Cardiac muscle cell (in vitro differentiated cells and primary cell): ENCODE data around the gene IFNA2. TPM values are rescaled to one million over a fixed set of nuclear protein-coding genes. Genes with fewer than 3 reads are reported as not detected.

ENCODE experiments used
- DNase-seq, 2 donors: peaks; one replicate each; pipeline versions ENCODE4 v3.0.0 to v3.0.0-alpha.2; 2010 to 2017; ENCODE audit warnings: low read depth in 1 of 2, low spot score in 1 of 2
- H3K27ac ChIP-seq: fragments of 200-600 bp; sonication (generic); 2 replicates; pipeline ENCODE4 v1.5.1; 2016
- H3K27me3 ChIP-seq: fragments of 200-600 bp; sonication (generic); 2 replicates; pipeline ENCODE4 v1.6.0; 2016; ENCODE audit warnings: control low read depth
- H3K36me3 ChIP-seq: fragments of 200-600 bp; sonication (generic); 2 replicates; pipeline ENCODE4 v1.5.1; 2016; ENCODE audit warnings: control low read depth
- H3K4me1 ChIP-seq: fragments of 200-600 bp; sonication (generic); 2 replicates; pipeline ENCODE4 v1.8.1; 2017; ENCODE audit warnings: low read depth, mild to moderate bottlenecking, mixed run types
- H3K4me3 ChIP-seq: fragments of 200-600 bp; sonication (generic); 2 replicates; pipeline ENCODE4 v1.5.1; 2016; ENCODE audit warnings: mild to moderate bottlenecking
- H3K9me3 ChIP-seq: fragments of 200-600 bp; sonication (generic); 2 replicates; pipeline ENCODE4 v1.5.1; 2017; ENCODE audit warnings: low read depth, mild to moderate bottlenecking, control low read depth
- polyA plus RNA-seq: library from polyadenylated mRNA; unstranded; fragments of >200 nt; fragmentation: Nextera tagmentation; extraction: Ambion mirVana; gene quantifications from 2 replicates; pipeline ENCODE4 v1.2.1, GENCODE V29; 2016
- total RNA-seq: library from RNA; depleted of rRNA; stranded (reverse); fragments of >200 nt; gene quantifications from 2 replicates; pipeline ENCODE4 v1.2.3, GENCODE V29; 2016
- TF ChIP-seq, protein P1 (sequence below): IDR thresholded peaks from 2 replicates; pipeline ENCODE4 v1.5.1; 2012; ENCODE audit warnings: low read depth, mild to moderate bottlenecking, low read length

The IFNA2 gene
- total and polyA plus RNA-seq, 2 experiments from 2014 or later: not detected

DNA sequence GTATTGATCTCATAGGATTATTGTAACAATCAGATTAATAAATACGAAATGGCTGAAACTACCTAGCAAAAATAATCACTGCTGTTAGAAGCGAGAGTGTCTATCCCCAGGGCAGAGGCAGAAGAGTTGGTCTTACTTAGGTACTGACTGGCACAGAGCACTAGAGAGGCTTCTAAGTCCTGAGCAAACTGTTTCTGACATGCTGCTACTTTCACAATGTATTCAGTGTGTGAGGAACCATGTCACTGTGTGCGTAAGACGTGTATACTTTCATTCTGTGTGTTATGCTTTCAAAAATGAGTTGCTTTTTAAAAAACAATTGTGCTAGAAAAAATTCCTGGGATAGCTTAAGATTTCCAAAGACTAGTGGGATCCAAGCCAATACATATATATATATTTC lies 44.5 kb downstream of the IFNA2 start:
- Histone ChIP-seq H3K4me3 (no peak overlapping the region), H3K4me1 (peaks cover 2% of the 10 kb centered on the region), H3K27me3 (no peaks in the 10 kb centered on the region), H3K36me3 (no peaks in the 10 kb centered on the region), H3K27ac (no peak overlapping the region), H3K9me3 (no peaks in the 10 kb centered on the region)
- TF ChIP-seq, protein P1, sequence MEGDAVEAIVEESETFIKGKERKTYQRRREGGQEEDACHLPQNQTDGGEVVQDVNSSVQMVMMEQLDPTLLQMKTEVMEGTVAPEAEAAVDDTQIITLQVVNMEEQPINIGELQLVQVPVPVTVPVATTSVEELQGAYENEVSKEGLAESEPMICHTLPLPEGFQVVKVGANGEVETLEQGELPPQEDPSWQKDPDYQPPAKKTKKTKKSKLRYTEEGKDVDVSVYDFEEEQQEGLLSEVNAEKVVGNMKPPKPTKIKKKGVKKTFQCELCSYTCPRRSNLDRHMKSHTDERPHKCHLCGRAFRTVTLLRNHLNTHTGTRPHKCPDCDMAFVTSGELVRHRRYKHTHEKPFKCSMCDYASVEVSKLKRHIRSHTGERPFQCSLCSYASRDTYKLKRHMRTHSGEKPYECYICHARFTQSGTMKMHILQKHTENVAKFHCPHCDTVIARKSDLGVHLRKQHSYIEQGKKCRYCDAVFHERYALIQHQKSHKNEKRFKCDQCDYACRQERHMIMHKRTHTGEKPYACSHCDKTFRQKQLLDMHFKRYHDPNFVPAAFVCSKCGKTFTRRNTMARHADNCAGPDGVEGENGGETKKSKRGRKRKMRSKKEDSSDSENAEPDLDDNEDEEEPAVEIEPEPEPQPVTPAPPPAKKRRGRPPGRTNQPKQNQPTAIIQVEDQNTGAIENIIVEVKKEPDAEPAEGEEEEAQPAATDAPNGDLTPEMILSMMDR: no peak
- DNase-seq: no peak

DNA sequence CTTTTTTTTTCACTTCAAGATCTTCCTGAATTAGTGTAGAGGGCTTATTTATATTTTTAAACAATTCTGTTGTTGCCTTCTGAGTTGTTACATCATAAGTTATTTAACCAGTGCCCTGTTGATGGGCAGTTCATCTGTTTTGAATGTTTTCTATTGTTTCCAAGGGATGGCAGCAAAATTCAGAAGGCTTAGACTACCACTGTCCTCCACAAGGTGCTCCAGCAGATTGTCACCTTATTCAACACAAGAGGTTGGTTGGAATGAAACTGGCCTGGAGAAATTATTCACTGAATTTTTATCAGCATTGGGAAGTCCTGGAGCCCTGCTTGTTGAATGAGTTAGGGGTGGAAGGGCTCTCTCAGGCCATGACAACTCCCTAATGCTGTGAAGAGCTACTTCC lies 48.7 kb downstream of the IFNA2 start:
- TF ChIP-seq, protein P1: no peak
- H3K4me3 ChIP-seq: no peak overlapping the region
- no peak overlapping the region for H3K27ac ChIP-seq
- H3K27me3 ChIP-seq: no peaks in the 10 kb centered on the region
- no peak for DNase-seq
- peaks cover 2% of the 10 kb centered on the region for H3K36me3 ChIP-seq
- peaks cover 25% of the 10 kb centered on the region for H3K4me1 ChIP-seq
- H3K9me3 ChIP-seq: no peaks in the 10 kb centered on the region

DNA sequence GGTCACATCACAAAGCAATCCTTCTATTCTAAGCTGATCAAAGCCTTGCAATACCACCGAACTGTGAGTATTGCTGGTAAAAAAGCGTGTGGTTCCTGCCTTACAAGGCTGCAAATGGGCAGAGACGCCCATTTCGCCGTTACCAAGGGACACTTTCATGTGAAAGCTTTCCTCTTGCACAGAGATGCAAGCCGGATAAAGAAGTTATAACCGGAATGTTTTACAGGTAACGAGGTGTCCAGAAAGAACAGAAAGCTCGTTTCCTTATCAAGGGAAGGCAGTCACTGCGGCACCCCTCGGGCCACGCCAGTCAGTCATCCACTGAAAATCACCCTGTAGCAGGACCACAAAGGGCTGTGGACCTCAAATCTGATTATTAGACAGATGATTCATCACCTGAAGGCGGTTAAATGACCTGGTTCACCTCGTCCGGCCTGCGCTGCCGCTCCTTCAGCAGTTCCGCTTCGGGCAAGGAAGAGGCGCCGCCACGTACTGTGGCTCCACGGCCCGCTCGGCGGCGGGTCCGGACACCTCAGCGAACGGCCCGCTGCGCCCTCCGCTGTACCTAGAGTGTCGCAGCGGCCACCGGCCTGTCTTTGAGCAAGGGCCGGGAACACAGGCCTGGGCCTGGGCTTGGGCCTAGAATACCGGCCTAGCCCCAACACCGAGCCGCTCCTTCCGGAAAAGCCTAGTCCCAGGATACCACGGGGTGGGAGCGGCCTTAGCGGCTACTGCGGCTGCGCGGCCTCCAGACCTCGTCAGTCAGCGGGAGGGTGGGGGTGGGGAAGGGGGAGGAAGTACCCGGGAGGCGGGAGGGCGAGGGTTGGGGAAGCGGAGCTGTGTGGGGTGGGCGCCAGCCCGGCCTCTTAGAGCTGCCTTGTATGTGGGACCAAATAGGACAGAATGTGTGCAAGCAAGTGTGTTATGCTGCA lies 50.2 kb downstream of the IFNA2 start, which contains the start of gene KLHL9:
Gene KLHL9, minus strand, starts transcription at position 704 of the 932 bp plus-strand sequence. Its CDS starts 545 bp downstream, at position 159.
- Histone ChIP-seq H3K27me3 (no peaks in the 10 kb centered on the region), H3K27ac (peak within 1 kb of the TSS; percentile 94), H3K4me3 (peak within 1 kb of the TSS; percentile 50), H3K9me3 (no peaks in the 10 kb centered on the region), H3K36me3 (peaks cover 2% of the 10 kb centered on the region), H3K4me1 (peaks cover 28% of the 10 kb centered on the region)
- peak; percentile 93 to 95 for DNase-seq
- TF ChIP-seq, protein P1: no peak

Other genes starting within 250 kb of the IFNA2 start
- gene IFNW1, start 243.6 kb downstream of the IFNA2 start, total RNA-seq: not detected in 2 replicates
- not detected in 2 replicates for gene IFNW1, start 243.6 kb downstream of the IFNA2 start, polyA plus RNA-seq
- gene IFNA21, start 218.7 kb downstream of the IFNA2 start, total RNA-seq: not detected in 2 replicates
- gene IFNA21, start 218.7 kb downstream of the IFNA2 start, polyA plus RNA-seq: not detected in 2 replicates
- gene IFNA4, start 197.8 kb downstream of the IFNA2 start, total RNA-seq: not detected in 2 replicates
- gene IFNA4, start 197.8 kb downstream of the IFNA2 start, polyA plus RNA-seq: not detected in 2 replicates
- not detected in 2 replicates for gene IFNA7, start 183.2 kb downstream of the IFNA2 start, total RNA-seq
- gene IFNA7, start 183.2 kb downstream of the IFNA2 start, polyA plus RNA-seq: not detected in 2 replicates
- gene IFNA10, start 178.3 kb downstream of the IFNA2 start, total RNA-seq: not detected in 2 replicates
- gene IFNA10, start 178.3 kb downstream of the IFNA2 start, polyA plus RNA-seq: not detected in 2 replicates
- not detected in 2 replicates for gene IFNA16, start 168.1 kb downstream of the IFNA2 start, total RNA-seq
- not detected in 2 replicates for gene IFNA16, start 168.1 kb downstream of the IFNA2 start, polyA plus RNA-seq
- not detected in 2 replicates for gene IFNA17, start 157.2 kb downstream of the IFNA2 start, total RNA-seq
- not detected in 2 replicates for gene IFNA17, start 157.2 kb downstream of the IFNA2 start, polyA plus RNA-seq
- not detected in 2 replicates for gene IFNA14, start 145.4 kb downstream of the IFNA2 start, total RNA-seq
- not detected in 2 replicates for gene IFNA14, start 145.4 kb downstream of the IFNA2 start, polyA plus RNA-seq
- gene IFNA5, start 80.1 kb downstream of the IFNA2 start, total RNA-seq: not detected in 2 replicates
- not detected in 2 replicates for gene IFNA5, start 80.1 kb downstream of the IFNA2 start, polyA plus RNA-seq
- gene KLHL9, start 50.0 kb downstream of the IFNA2 start, total RNA-seq: 22.6 and 23.1 TPM in 2 replicates
- 15.8 and 26.3 TPM in 2 replicates for gene KLHL9, start 50.0 kb downstream of the IFNA2 start, polyA plus RNA-seq
- gene IFNA6, start 34.5 kb downstream of the IFNA2 start, total RNA-seq: not detected in 2 replicates
- gene IFNA6, start 34.5 kb downstream of the IFNA2 start, polyA plus RNA-seq: not detected in 2 replicates
- gene IFNA13, start 17.3 kb downstream of the IFNA2 start, total RNA-seq: not detected in 2 replicates
- gene IFNA13, start 17.3 kb downstream of the IFNA2 start, polyA plus RNA-seq: not detected in 2 replicates
- not detected in 2 replicates for gene IFNA8, start 23.7 kb upstream of the IFNA2 start, total RNA-seq
- gene IFNA8, start 23.7 kb upstream of the IFNA2 start, polyA plus RNA-seq: not detected in 2 replicates
- gene IFNA1, start 55.0 kb upstream of the IFNA2 start, total RNA-seq: not detected in 2 replicates
- gene IFNA1, start 55.0 kb upstream of the IFNA2 start, polyA plus RNA-seq: not detected in 2 replicates
- not detected in 2 replicates for gene IFNE, start 96.9 kb upstream of the IFNA2 start, total RNA-seq
- gene IFNE, start 96.9 kb upstream of the IFNA2 start, polyA plus RNA-seq: not detected in 2 replicates